K562 (cell line): ENCODE measurements around the gene TTC38. TPM values are rescaled to one million over a fixed set of nuclear protein-coding genes. Genes with fewer than 3 reads are reported as not detected.

Experiments
- ATAC-seq: fragments of 200-7000 bp; cut with Tn5 transposase; 3 replicates; pipeline ENCODE4 v1.9.1; 2020; ENCODE audit warnings: moderate library complexity
- BruUV-seq: library from RNA; stranded (reverse); fragments of 400-500 nt; replicated peaks from 2 replicates; lab custom pipeline; 2021; lab: Mats Ljungman, UMichigan
- CTCF ChIA-PET: fragments of 300-600 bp; formaldehyde crosslinking; extraction: SDS; loops from one replicate; lab custom pipeline; 2021; ENCODE audit warnings: low intra/inter-chr PET ratio; lab: Yijun Ruan, JAX
- POLR2A ChIA-PET: fragments of 300-600, 350-650 bp; sonication (Branson Sonifier 250); formaldehyde crosslinking; extraction: SDS; loops from one replicate; lab custom pipeline; 2021; ENCODE audit warnings: antibody characterized with exemption, inconsistent platforms; lab: Yijun Ruan, JAX
- DNase-seq, 4 experiments: peaks; one replicate each; pipeline versions ENCODE4 v3.0.0 to v3.0.0-alpha.2; 2011 to 2018; ENCODE audit warnings: low spot score in 3 of 4, mixed read lengths in 3 of 4; ENCODE audit errors: extremely low read depth in 1 of 4
- FAIRE-seq: peaks from 2 replicates; lab custom pipeline; 2011; peaks lifted over from hg19 to GRCh38; lab: Jason Lieb, UNC
- H2AFZ ChIP-seq: 2 replicates; pipeline ENCODE4 v1.6.0; 2011; ENCODE audit warnings: low read depth, low read length, control low read depth, inconsistent platforms
- H3K27ac ChIP-seq: fragments of 200-600 bp; 3 replicates; pipeline ENCODE4 v1.8.0; 2011; ENCODE audit warnings: low read depth, mild to moderate bottlenecking, control low read depth, inconsistent platforms, low read length, moderate library complexity, mixed read lengths; ENCODE audit errors: extremely low read depth
- H3K27me3 ChIP-seq, 2 experiments: fragments of 300-600 bp in 1 of 2; 2 replicates in 1 of 2; 3 replicates in 1 of 2; pipeline versions ENCODE4 v1.6.0 to v1.8.0; 2011; ENCODE audit warnings: inconsistent platforms in 2 of 2, low read length in 2 of 2, mild to moderate bottlenecking in 1 of 2, mixed read lengths in 1 of 2, moderate library complexity in 1 of 2; ENCODE audit not compliant: control insufficient read depth in 2 of 2, insufficient read depth in 2 of 2
- H3K36me3 ChIP-seq: fragments of 300-600 bp; 3 replicates; pipeline ENCODE4 v1.8.0; 2011; ENCODE audit warnings: mild to moderate bottlenecking, low read length, inconsistent platforms; ENCODE audit not compliant: control insufficient read depth, insufficient read depth
- H3K4me1 ChIP-seq, 2 experiments: fragments of 200-600 bp in 1 of 2; replicated peaks in 1 of 2; 2 replicates in 1 of 2; 3 replicates in 1 of 2; pipeline versions ENCODE4 v1.5.1 to v1.8.0; 2011; ENCODE audit warnings: inconsistent platforms in 2 of 2, low read length in 2 of 2, mild to moderate bottlenecking in 1 of 2, mixed read lengths in 1 of 2, moderate library complexity in 1 of 2; ENCODE audit not compliant: control insufficient read depth in 2 of 2, insufficient read depth in 2 of 2
- H3K4me2 ChIP-seq: 2 replicates; pipeline ENCODE4 v1.6.1; 2011; ENCODE audit warnings: low read length, control low read depth, inconsistent platforms, mixed read lengths; ENCODE audit not compliant: insufficient read depth
- H3K4me3 ChIP-seq: fragments of 200-600 bp; sonication (generic), shearing (Covaris generic); 2 replicates; pipeline ENCODE4 v1.5.1; 2016; ENCODE audit warnings: control low read depth, inconsistent platforms
- H3K79me2 ChIP-seq: fragments of 200-600 bp; 3 replicates; pipeline ENCODE4 v1.8.0; 2011; ENCODE audit warnings: low read length, inconsistent platforms; ENCODE audit not compliant: control insufficient read depth, insufficient read depth
- H3K9ac ChIP-seq, 2 experiments: 2 replicates each; pipeline versions ENCODE4 v1.6.0 to v1.6.1; 2011; ENCODE audit warnings: low read depth in 2 of 2, low read length in 2 of 2, control low read depth in 1 of 2, inconsistent platforms in 1 of 2, mild to moderate bottlenecking in 1 of 2, mixed read lengths in 1 of 2; ENCODE audit not compliant: insufficient read depth in 1 of 2
- H3K9me1 ChIP-seq: one replicate; pipeline ENCODE4 v1.6.0; 2011; ENCODE audit warnings: inconsistent platforms, mild to moderate bottlenecking, low read length, moderate library complexity; ENCODE audit not compliant: control insufficient read depth, insufficient read depth
- H3K9me3 ChIP-seq: replicated peaks from 2 replicates; pipeline ENCODE4 v1.5.1; 2011; ENCODE audit warnings: low read depth, low read length, inconsistent platforms; ENCODE audit not compliant: control insufficient read depth, insufficient read depth
- H4K20me1 ChIP-seq: replicated peaks from 2 replicates; pipeline ENCODE4 v1.6.1; 2011; ENCODE audit warnings: low read length, inconsistent platforms, mixed read lengths; ENCODE audit not compliant: control insufficient read depth, insufficient read depth
- RBFOX2 ChIP-seq: fragments of 200-400 bp; formaldehyde crosslinking; IDR thresholded peaks from 2 replicates; pipeline ENCODE4 v1.6.1; 2017; ENCODE audit warnings: low read depth, mild to moderate bottlenecking, low read length, moderate library complexity
- WGBS: fragments of 100-300 bp; shearing (Covaris generic); methylation state at CpG from one replicate; pipeline ENCODE4 v1.1.6; 2016; ENCODE audit warnings: low coverage, mixed read lengths; ENCODE audit not compliant: insufficient coverage; ENCODE audit errors: missing lambda C conversion rate; 5-methylcytosine and 5-hydroxymethylcytosine counted together
- in situ Hi-C: fragments of 300-500 bp; cut with MboI; formaldehyde crosslinking; loops from 4 replicates; pipeline ENCODE4 v1.15.0; 2018; ENCODE audit warnings: inconsistent platforms, mixed read lengths
- intact Hi-C: fragments of 100-400 bp; cut with micrococcal nuclease; formaldehyde crosslinking; loops from 2 replicates; pipeline ENCODE4 v1.14.2; 2022
- polyA plus RNA-seq, 8 experiments: library from polyadenylated mRNA; depleted of rRNA in 4 of 8; stranded (reverse) in 5 of 8; unstranded in 3 of 8; fragments of >200 nt; fragmentation: Nextera tagmentation in 2 of 8; fragmentation: Illumina TruSeq in 1 of 8; extraction: Ambion mirVana in 2 of 8; extraction: Trizol in 1 of 8; gene quantifications; 2 replicates each; pipeline versions ENCODE4 v1.2.1 to v1.2.3, GENCODE V29; 2011 to 2014; ENCODE audit warnings: inconsistent platforms in 1 of 8, missing spikeins in 1 of 8
- total RNA-seq, 7 experiments: library from RNA; depleted of rRNA in 6 of 7; stranded (reverse); fragments of >200 nt in 6 of 7; fragmentation: Illumina TruSeq in 2 of 7; extraction: Trizol in 2 of 7; gene quantifications; 2 replicates each; pipeline versions ENCODE4 v1.2.1 to v1.2.3, GENCODE V29; 2011 to 2021; ENCODE audit warnings: low replicate concordance in 1 of 7
- TF ChIP-seq, protein P1 (sequence below): sonication (generic); formaldehyde crosslinking; IDR thresholded peaks from 2 replicates; pipeline ENCODE4 v1.8.1; 2022; ENCODE audit warnings: missing genetic modification reagents
- TF ChIP-seq, protein P2 (sequence below): fragments of 450-650 bp; IDR thresholded peaks from 2 replicates; pipeline ENCODE4 v1.6.1; 2016; ENCODE audit warnings: low read depth, mild to moderate bottlenecking, moderate library complexity

The TTC38 gene
- total and polyA plus RNA-seq, 9 of the 15 experiments (the other 6 are each of a cell fraction or from before 2014, with no cell fraction given) = 0.84 to 28.4 (median 18.1) TPM

DNA sequence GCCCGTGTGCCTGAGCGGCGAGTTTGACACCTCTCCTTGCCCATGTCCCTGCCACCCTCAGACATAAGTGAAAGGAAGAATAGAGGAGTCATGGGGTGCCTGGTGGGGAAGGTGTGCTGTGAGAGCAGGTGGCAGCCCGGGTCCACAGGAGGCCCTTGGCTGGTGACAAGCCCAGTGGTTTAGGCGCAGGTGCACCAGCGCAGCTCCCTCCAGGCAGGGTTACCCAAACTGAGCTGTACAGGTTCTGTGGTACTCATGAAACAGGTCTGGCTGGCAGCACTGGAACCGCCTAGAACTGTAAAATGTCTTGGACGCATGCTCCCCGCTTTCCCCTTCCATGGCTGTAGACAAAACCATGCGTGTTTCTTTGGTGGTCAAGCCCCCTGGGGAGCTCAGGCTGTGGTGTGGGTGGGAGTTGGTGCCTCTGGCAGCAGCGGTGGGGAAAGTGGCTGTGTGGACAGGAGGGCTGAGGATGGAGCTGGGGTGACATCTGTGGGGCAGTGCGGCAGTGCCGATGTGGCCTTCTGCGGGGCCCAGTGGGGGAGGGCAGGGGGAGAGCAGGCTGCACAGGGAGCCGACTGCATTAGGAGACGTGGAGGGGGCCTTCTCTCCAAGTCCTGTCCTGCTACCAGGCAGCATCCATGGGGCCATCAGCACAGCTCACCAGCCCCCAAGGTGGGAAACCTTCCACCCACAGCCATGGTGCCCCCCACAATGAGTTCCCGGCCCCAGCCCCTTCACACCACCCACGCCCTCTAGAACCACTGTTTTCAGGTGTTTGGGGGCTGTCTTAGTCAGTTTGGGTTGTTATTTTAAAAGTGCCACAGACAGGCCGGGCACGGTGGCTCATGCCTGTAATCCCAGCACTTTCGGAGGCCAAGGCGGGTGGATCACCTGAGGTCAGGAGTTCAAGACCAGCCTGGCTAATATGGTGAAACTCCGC lies 23.3 kb downstream of the TTC38 start:
- no peaks in the 10 kb centered on the region for H3K9me3 ChIP-seq
- in situ Hi-C loops = no loop called here
- POLR2A ChIA-PET = interaction anchor here (0.6 to 1.0 kb wide), 6 partner anchors 17 to 414 kb away, joined by 3 to 5 read pairs (median 3); no protein-coding TSS in a partner anchor
- 87% methylated on average over 9 of the region's 23 CpGs for WGBS
- H2AFZ ChIP-seq = no peak overlapping the region
- 0 out of 4 replicates have a peak overlapping the region, but pooled peaks of 1 of the 2 experiments have one; percentile 17 for H3K9ac ChIP-seq
- FAIRE-seq (no peak), ATAC-seq (no peak), DNase-seq (no peak)
- H3K4me2 ChIP-seq = no peak overlapping the region
- H3K79me2 ChIP-seq = no peaks in the 10 kb centered on the region
- H3K4me1 ChIP-seq = peaks cover 0 to 27% of the 10 kb centered on the region in 2 experiments; a peak in 3 of 5 replicates
- H4K20me1 ChIP-seq = no peaks in the 10 kb centered on the region
- H3K9me1 ChIP-seq = no peaks in the 10 kb centered on the region
- no peak overlapping the region for H3K4me3 ChIP-seq
- H3K36me3 ChIP-seq = peaks cover 18% of the 10 kb centered on the region; the same call in 2 of the 3 replicates
- no TSS peak for BruUV-seq
- CTCF ChIA-PET = no interaction called here
- intact Hi-C loops = no loop called here
- TF ChIP-seq, protein P1, sequence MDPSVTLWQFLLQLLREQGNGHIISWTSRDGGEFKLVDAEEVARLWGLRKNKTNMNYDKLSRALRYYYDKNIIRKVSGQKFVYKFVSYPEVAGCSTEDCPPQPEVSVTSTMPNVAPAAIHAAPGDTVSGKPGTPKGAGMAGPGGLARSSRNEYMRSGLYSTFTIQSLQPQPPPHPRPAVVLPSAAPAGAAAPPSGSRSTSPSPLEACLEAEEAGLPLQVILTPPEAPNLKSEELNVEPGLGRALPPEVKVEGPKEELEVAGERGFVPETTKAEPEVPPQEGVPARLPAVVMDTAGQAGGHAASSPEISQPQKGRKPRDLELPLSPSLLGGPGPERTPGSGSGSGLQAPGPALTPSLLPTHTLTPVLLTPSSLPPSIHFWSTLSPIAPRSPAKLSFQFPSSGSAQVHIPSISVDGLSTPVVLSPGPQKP (CRISPR knock-in tag) = no peak
- TF ChIP-seq RBFOX2 = 0 out of 2 replicates have a peak, but pooled peaks have one; percentile 6
- TF ChIP-seq, protein P2, sequence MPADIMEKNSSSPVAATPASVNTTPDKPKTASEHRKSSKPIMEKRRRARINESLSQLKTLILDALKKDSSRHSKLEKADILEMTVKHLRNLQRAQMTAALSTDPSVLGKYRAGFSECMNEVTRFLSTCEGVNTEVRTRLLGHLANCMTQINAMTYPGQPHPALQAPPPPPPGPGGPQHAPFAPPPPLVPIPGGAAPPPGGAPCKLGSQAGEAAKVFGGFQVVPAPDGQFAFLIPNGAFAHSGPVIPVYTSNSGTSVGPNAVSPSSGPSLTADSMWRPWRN = no peak
- TF ChIP-seq, all 486 proteins: peak for 1
- Histone ChIP-seq H3K27ac (no peak overlapping the region), H3K27me3 (no peaks in the 10 kb centered on the region)
